ENCODE data around the gene SCGB2A2. TPM values are rescaled to one million over a fixed set of nuclear protein-coding genes. Genes with fewer than 3 reads are reported as not detected.

Gene SCGB2A2
- total RNA-seq, 1 experiment from 2014 or later: not detected

- no peak for DNase-seq (ENCODE audit: low read depth)
Measured at GRCh38 chr11:62306227-62306626, 36.3 kb downstream of the SCGB2A2 start.

- no peak for DNase-seq (ENCODE audit: low read depth)
Measured at GRCh38 chr11:62307950-62308349, 38.0 kb downstream of the SCGB2A2 start.

GRCh38 chr11:62309991-62310390 is 40.0 kb downstream of the SCGB2A2 start:
- DNase-seq (ENCODE audit: low read depth): no peak

- DNase-seq (ENCODE audit: low read depth): no peak
Measured at GRCh38 chr11:62315431-62315830, 45.5 kb downstream of the SCGB2A2 start.

GRCh38 chr11:62322524-62322923 is 52.6 kb downstream of the SCGB2A2 start:
- no peak for DNase-seq (ENCODE audit: low read depth)

Other genes starting within 250 kb of the SCGB2A2 start
- 47.9 and 76.2 TPM in 2 replicates for gene INCENP, start 146.1 kb upstream of the SCGB2A2 start, total RNA-seq (2014; rRNA removed; shearing (Covaris generic))
- not detected in 2 replicates for gene SCGB1D1, start 79.9 kb upstream of the SCGB2A2 start, total RNA-seq (2014; rRNA removed; shearing (Covaris generic))
- not detected in 2 replicates for gene SCGB2A1, start 61.5 kb upstream of the SCGB2A2 start, total RNA-seq (2014; rRNA removed; shearing (Covaris generic))
- gene SCGB1D2, start 27.9 kb upstream of the SCGB2A2 start, total RNA-seq (2014; rRNA removed; shearing (Covaris generic)): not detected in 2 replicates
- not detected in 2 replicates for gene SCGB1D4, start 28.9 kb downstream of the SCGB2A2 start, total RNA-seq (2014; rRNA removed; shearing (Covaris generic))
- 16.9 and 25.8 TPM in 2 replicates for gene ASRGL1, start 67.3 kb downstream of the SCGB2A2 start, total RNA-seq (2014; rRNA removed; shearing (Covaris generic))
- not detected in 2 replicates for gene SCGB1A1, start 148.9 kb downstream of the SCGB2A2 start, total RNA-seq (2014; rRNA removed; shearing (Covaris generic))

Data from M059J (cell line).